ENCODE measurements around the gene TMEM150A. TPM values are rescaled to one million over a fixed set of nuclear protein-coding genes. Genes with fewer than 3 reads are reported as not detected.
A peak's percentile ranks its signal among the peaks of the same experiment; 100 is the strongest.

Gene TMEM150A
- total and polyA plus RNA-seq, 2 of the 13 experiments (the other 11 are each of a cell fraction or from before 2014, with no cell fraction given), result 30.1 to 70.4 TPM

- TF ChIP-seq CENPBD1 (CRISPR knock-in tag; IDR thresholded peaks at IDR 0.05; ENCODE audit: borderline replicate concordance, low read depth), result no peak
- 0 out of 2 replicates have a peak, but pooled peaks have one; percentile 44 for TF ChIP-seq ZBTB37 (CRISPR knock-in tag; IDR thresholded peaks at IDR 0.05)
- TF ChIP-seq TOPORS (CRISPR knock-in tag; IDR thresholded peaks at IDR 0.05), result no peak
- peak; percentile 67; the same call in 1 of the 2 replicates for TF ChIP-seq ZBTB26 (CRISPR knock-in tag; IDR thresholded peaks at IDR 0.05; ENCODE audit: borderline replicate concordance)
- TF ChIP-seq MAX (IDR thresholded peaks at IDR 0.05), result 0 out of 2 replicates have a peak, but pooled peaks have one; percentile 23
- TF ChIP-seq FOXP4 (CRISPR knock-in tag; IDR thresholded peaks at IDR 0.05), result peak; percentile 80
- TF ChIP-seq KLF12 (CRISPR knock-in tag; IDR thresholded peaks at IDR 0.05; ENCODE audit: borderline replicate concordance), result no peak
- TF ChIP-seq ZBTB33 (CRISPR knock-in tag; IDR thresholded peaks at IDR 0.05), result peak; percentile 56; the same call in 1 of the 2 replicates
- peak; percentile 67 for TF ChIP-seq TEAD3 (CRISPR knock-in tag; optimal IDR thresholded peaks at IDR 0.05; ENCODE audit: borderline replicate concordance)
- TF ChIP-seq PCBP1 (IDR thresholded peaks at IDR 0.05; ENCODE audit: borderline replicate concordance, low read depth, low read length), result no peak
- TF ChIP-seq BRCA1 (CRISPR knock-in tag; IDR thresholded peaks at IDR 0.05), result no peak
- peak; percentile 75 for TF ChIP-seq ISL2 (CRISPR knock-in tag; IDR thresholded peaks at IDR 0.05)
- no peak for TF ChIP-seq PHF8 (CRISPR knock-in tag; IDR thresholded peaks at IDR 0.05)
- no peak for TF ChIP-seq NONO (IDR thresholded peaks at IDR 0.05)
- no peak for TF ChIP-seq NONO (CRISPR knock-in tag; conservative IDR thresholded peaks at IDR 0.05)
- TF ChIP-seq ZFAT (CRISPR knock-in tag; conservative IDR thresholded peaks at IDR 0.05), result no peak
- TF ChIP-seq RNF219 (CRISPR knock-in tag; IDR thresholded peaks at IDR 0.05), result no peak
- TF ChIP-seq ZNF782 (CRISPR knock-in tag; IDR thresholded peaks at IDR 0.05; ENCODE audit: borderline replicate concordance), result no peak
- peak; percentile 59; the same call in 1 of the 2 replicates for TF ChIP-seq HDAC1 (CRISPR knock-in tag; IDR thresholded peaks at IDR 0.05)
Measured at GRCh38 chr2:85558160-85558559, 44.3 kb downstream of the TMEM150A start (continued).
